ENCODE data around the gene LPAR3. TPM values are rescaled to one million over a fixed set of nuclear protein-coding genes. Genes with fewer than 3 reads are reported as not detected.

Gene LPAR3
- total and polyA plus RNA-seq, 9 donors = 0.05 to 0.50 (median 0.20) TPM

GRCh38 chr1:84846387-84846786, 46.6 kb downstream of the LPAR3 start:
- Histone ChIP-seq H3K27ac (ENCODE audit: low read length) (no peak overlapping the region), H3K36me3 (ENCODE audit: control insufficient read depth, insufficient read depth, low read length) (no peaks in the 10 kb centered on the region), H3K4me3 (ENCODE audit: low read length) (no peak overlapping the region), H3K27me3 (ENCODE audit: control insufficient read depth, insufficient read depth, low read length) (no peaks in the 10 kb centered on the region), H3K4me1 (ENCODE audit: control insufficient read depth, insufficient read depth, low read length) (no peaks in the 10 kb centered on the region), H3K9me3 (replicated peaks; ENCODE audit: control insufficient read depth, low read depth, low read length) (no peaks in the 10 kb centered on the region)
- no peak for DNase-seq

DNA sequence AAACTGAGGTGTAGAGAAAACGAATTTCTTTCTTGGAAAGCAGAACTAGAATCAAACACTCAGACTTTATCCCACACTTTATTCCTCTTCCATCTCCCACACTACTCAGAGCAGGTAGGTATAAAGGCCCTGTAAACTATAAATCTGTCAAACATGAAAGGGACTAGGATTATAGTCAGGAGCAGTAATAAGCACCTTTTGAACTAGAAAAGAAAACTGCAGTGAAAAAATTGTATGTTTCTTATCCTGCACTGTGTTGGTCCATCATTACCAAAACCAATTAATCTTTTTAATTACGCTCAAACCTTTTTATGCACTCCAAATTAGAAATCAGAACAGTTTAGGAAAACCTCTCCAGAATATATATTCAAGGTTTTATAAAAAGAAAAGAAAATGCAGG, 47.6 kb downstream of the LPAR3 start:
- WGBS (ENCODE audit: insufficient coverage) = no CpG with 5 or more reads among the region's 2 CpGs
- Histone ChIP-seq H3K36me3 (ENCODE audit: control insufficient read depth, insufficient read depth, low read length) (no peaks in the 10 kb centered on the region), H3K27me3 (ENCODE audit: control insufficient read depth, insufficient read depth, low read length) (no peaks in the 10 kb centered on the region), H3K4me1 (ENCODE audit: control insufficient read depth, insufficient read depth, low read length) (no peaks in the 10 kb centered on the region), H3K27ac (ENCODE audit: low read length) (no peak overlapping the region), H3K4me3 (ENCODE audit: low read length) (no peak overlapping the region), H3K9me3 (replicated peaks; ENCODE audit: control insufficient read depth, low read depth, low read length) (no peaks in the 10 kb centered on the region)
- DNase-seq = no peak

- no peak for DNase-seq
- Histone ChIP-seq H3K4me3 (ENCODE audit: low read length) (no peak overlapping the region), H3K9me3 (replicated peaks; ENCODE audit: control insufficient read depth, low read depth, low read length) (no peaks in the 10 kb centered on the region), H3K27me3 (ENCODE audit: control insufficient read depth, insufficient read depth, low read length) (no peaks in the 10 kb centered on the region), H3K36me3 (ENCODE audit: control insufficient read depth, insufficient read depth, low read length) (no peaks in the 10 kb centered on the region), H3K4me1 (ENCODE audit: control insufficient read depth, insufficient read depth, low read length) (no peaks in the 10 kb centered on the region), H3K27ac (ENCODE audit: low read length) (no peak overlapping the region)
Measured at GRCh38 chr1:84844094-84844493, 48.9 kb downstream of the LPAR3 start.

DNA sequence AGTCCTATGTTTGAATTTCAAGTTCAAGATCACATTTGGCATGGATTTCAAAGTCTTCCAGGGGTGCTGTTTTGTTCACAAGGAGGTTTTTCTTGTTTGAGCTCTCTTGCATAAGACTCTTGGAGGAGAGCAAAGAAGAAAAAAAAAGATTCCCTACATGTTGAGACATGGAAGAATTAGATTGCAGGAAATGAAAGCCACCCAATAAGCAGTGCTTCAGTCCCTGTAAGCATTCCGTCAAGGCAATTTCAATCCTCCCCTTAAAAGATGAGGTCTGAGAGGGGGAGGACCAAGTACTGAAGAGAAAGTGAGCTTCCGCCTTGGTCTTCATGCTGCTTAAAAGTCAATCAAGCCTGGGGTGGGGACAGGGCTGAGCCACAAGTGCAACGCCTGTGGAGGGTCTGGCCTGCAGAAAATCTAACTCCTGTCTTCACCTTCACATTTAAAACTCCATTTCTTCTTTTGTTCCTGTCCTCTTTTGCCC, 50.2 kb downstream of the LPAR3 start:
- H3K9me3 ChIP-seq (replicated peaks; ENCODE audit: control insufficient read depth, low read depth, low read length) = no peaks in the 10 kb centered on the region
- DNase-seq = no peak
- H3K4me3 ChIP-seq (ENCODE audit: low read length) = no peak overlapping the region
- H3K36me3 ChIP-seq (ENCODE audit: control insufficient read depth, insufficient read depth, low read length) = no peaks in the 10 kb centered on the region
- H3K4me1 ChIP-seq (ENCODE audit: control insufficient read depth, insufficient read depth, low read length) = no peaks in the 10 kb centered on the region
- 60% methylated on average over 1 of the region's 3 CpGs for WGBS (ENCODE audit: insufficient coverage)
- no peak overlapping the region for H3K27ac ChIP-seq (ENCODE audit: low read length)
- H3K27me3 ChIP-seq (ENCODE audit: control insufficient read depth, insufficient read depth, low read length) = no peaks in the 10 kb centered on the region

DNA sequence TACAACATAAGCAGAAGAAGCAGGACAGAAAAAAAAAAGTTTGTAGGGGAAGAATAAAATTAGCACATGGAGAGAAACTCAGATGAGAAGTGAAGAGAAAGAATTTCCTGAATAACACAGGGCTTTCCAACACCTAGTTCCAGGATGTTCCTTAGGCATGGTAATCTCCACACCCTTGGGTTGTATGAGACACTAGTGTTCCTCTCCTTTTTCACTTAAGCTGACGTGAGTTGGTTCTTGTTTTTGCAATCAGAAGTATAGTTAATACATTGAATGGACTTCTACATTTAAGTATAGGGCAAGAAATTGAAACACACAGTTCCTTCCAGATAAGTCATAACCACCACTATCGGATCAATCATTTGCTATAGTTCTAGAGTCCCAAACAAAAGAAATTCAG, 51.0 kb downstream of the LPAR3 start:
- H3K4me1 ChIP-seq (ENCODE audit: control insufficient read depth, insufficient read depth, low read length) = no peaks in the 10 kb centered on the region
- no peak overlapping the region for H3K27ac ChIP-seq (ENCODE audit: low read length)
- no peaks in the 10 kb centered on the region for H3K27me3 ChIP-seq (ENCODE audit: control insufficient read depth, insufficient read depth, low read length)
- no peak overlapping the region for H3K4me3 ChIP-seq (ENCODE audit: low read length)
- no peaks in the 10 kb centered on the region for H3K9me3 ChIP-seq (replicated peaks; ENCODE audit: control insufficient read depth, low read depth, low read length)
- DNase-seq = no peak
- no CpG with 5 or more reads among the region's 2 CpGs for WGBS (ENCODE audit: insufficient coverage)
- H3K36me3 ChIP-seq (ENCODE audit: control insufficient read depth, insufficient read depth, low read length) = no peaks in the 10 kb centered on the region

DNA sequence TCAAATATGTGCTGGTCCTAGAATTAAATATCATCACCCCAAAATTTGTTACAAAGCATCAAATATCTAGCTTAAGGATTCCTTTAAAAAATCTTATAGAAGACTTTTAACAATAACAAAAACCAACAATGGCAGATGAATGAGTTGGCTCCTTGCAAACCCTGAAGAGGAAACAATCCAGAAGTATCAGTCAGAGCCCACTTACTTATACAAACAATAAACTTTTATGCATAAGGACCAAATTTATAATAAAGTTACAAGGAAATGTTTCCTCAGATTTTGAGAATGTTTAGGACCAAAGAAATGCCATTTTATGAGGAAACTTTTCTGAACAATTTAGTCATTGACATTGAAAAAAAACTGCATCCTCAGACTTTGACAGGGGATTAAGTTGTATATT, 52.7 kb downstream of the LPAR3 start:
- H3K9me3 ChIP-seq (replicated peaks; ENCODE audit: control insufficient read depth, low read depth, low read length) = no peaks in the 10 kb centered on the region
- H3K4me1 ChIP-seq (ENCODE audit: control insufficient read depth, insufficient read depth, low read length) = no peaks in the 10 kb centered on the region
- H3K27ac ChIP-seq (ENCODE audit: low read length) = no peak overlapping the region
- DNase-seq = no peak
- no peak overlapping the region for H3K4me3 ChIP-seq (ENCODE audit: low read length)
- H3K36me3 ChIP-seq (ENCODE audit: control insufficient read depth, insufficient read depth, low read length) = no peaks in the 10 kb centered on the region
- H3K27me3 ChIP-seq (ENCODE audit: control insufficient read depth, insufficient read depth, low read length) = no peaks in the 10 kb centered on the region

- no CpG with 5 or more reads among the region's 1 CpG for WGBS (ENCODE audit: insufficient coverage)
- no peak overlapping the region for H3K27ac ChIP-seq (ENCODE audit: low read length)
Measured at GRCh38 chr1:84839544-84839943, 53.5 kb downstream of the LPAR3 start.

GRCh38 chr1:84836145-84836544, 56.9 kb downstream of the LPAR3 start:
- no peaks in the 10 kb centered on the region for H3K36me3 ChIP-seq (ENCODE audit: control insufficient read depth, insufficient read depth, low read length)
- H3K27ac ChIP-seq (ENCODE audit: low read length) = no peak overlapping the region
- no peaks in the 10 kb centered on the region for H3K9me3 ChIP-seq (replicated peaks; ENCODE audit: control insufficient read depth, low read depth, low read length)
- 94% methylated on average over 3 of the region's 3 CpGs for WGBS (ENCODE audit: insufficient coverage)
- no peaks in the 10 kb centered on the region for H3K4me1 ChIP-seq (ENCODE audit: control insufficient read depth, insufficient read depth, low read length)
- no peak for DNase-seq
- H3K27me3 ChIP-seq (ENCODE audit: control insufficient read depth, insufficient read depth, low read length) = no peaks in the 10 kb centered on the region
- H3K4me3 ChIP-seq (ENCODE audit: low read length) = no peak overlapping the region

More at GRCh38 chr1:84839544-84839943, 53.5 kb downstream of the LPAR3 start:
- H3K4me1 ChIP-seq (ENCODE audit: control insufficient read depth, insufficient read depth, low read length) = no peaks in the 10 kb centered on the region
- no peaks in the 10 kb centered on the region for H3K9me3 ChIP-seq (replicated peaks; ENCODE audit: control insufficient read depth, low read depth, low read length)
- H3K36me3 ChIP-seq (ENCODE audit: control insufficient read depth, insufficient read depth, low read length) = no peaks in the 10 kb centered on the region
- no peak for DNase-seq
- no peaks in the 10 kb centered on the region for H3K27me3 ChIP-seq (ENCODE audit: control insufficient read depth, insufficient read depth, low read length)
- no peak overlapping the region for H3K4me3 ChIP-seq (ENCODE audit: low read length)

DNA sequence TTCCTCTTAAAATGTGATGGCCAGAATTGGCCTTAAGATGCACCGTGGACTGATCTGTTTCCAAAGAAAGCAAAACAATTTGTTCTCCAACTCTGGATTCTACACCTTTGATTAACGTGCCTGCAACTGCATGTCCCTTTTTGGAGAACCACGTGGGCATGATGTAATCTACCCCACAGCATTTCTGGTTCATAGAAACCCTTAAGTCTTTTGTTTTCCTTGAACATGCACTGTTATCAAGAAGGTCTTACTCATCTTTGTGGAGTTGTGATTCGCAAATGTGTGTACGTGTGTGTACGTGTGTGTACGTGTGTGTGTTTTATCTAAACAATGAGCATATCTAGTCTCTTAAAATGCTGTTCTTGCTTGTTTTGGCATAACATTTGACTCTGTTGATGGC, 57.8 kb downstream of the LPAR3 start:
- Histone ChIP-seq H3K4me3 (ENCODE audit: low read length) (no peak overlapping the region), H3K4me1 (ENCODE audit: control insufficient read depth, insufficient read depth, low read length) (no peaks in the 10 kb centered on the region), H3K9me3 (replicated peaks; ENCODE audit: control insufficient read depth, low read depth, low read length) (no peaks in the 10 kb centered on the region), H3K27ac (ENCODE audit: low read length) (no peak overlapping the region), H3K27me3 (ENCODE audit: control insufficient read depth, insufficient read depth, low read length) (no peaks in the 10 kb centered on the region), H3K36me3 (ENCODE audit: control insufficient read depth, insufficient read depth, low read length) (no peaks in the 10 kb centered on the region)
- WGBS (ENCODE audit: insufficient coverage) = 81% methylated on average over 2 of the region's 7 CpGs
- DNase-seq = no peak

DNA sequence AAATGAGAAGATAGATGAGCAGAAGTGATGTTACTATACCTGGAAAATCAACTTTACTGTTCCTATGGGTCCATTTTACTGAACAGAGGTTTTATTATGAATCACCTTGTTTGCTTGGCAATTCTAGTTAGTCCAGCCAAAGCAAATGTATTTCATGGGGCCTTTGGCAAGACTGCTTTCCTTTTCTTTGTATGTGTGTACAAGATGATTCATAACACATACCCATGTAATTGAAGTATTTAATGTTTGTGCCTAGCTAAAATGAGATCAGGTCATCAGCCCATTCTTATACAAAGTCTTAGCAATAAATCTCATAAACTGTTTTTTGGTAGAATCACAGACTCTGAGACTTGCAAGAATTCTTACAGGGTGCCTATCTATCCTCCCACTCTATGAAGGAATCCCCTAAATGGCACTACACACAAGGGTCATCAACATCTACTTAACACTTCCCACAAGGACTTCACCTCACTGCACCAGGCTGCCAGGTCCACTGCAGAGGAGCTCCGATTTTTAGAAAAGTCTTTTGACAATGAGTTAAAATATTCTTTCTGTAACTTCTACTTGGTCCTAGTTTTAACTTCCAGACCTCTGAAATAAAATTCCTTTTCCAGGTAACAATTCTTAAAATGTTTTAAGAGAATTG, 58.5 kb downstream of the LPAR3 start:
- H3K9me3 ChIP-seq (replicated peaks; ENCODE audit: control insufficient read depth, low read depth, low read length) = no peaks in the 10 kb centered on the region
- WGBS (ENCODE audit: insufficient coverage) = no CpG with 5 or more reads among the region's 1 CpG

DNA sequence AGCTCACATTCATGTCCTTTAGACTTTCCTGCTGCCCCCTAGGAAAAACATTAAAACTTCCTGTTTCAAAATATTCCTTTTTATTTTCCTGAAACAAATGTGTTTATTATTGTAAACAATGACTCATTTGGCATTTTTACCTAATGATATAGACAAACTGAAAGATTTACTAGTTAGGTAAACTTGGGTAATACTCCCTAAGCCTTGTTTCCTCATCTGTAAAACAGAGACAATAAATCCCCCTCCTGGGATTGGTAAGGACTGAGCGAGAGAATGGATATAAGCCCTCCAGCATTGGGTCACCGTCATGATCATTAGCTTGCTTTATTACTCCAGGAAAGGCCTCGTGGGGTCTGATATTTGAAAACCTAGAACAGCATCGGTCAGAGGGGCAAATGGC, 59.8 kb downstream of the LPAR3 start:
- no peak for DNase-seq
- Histone ChIP-seq H3K4me1 (ENCODE audit: control insufficient read depth, insufficient read depth, low read length) (no peaks in the 10 kb centered on the region), H3K9me3 (replicated peaks; ENCODE audit: control insufficient read depth, low read depth, low read length) (no peaks in the 10 kb centered on the region), H3K27ac (ENCODE audit: low read length) (no peak overlapping the region), H3K4me3 (ENCODE audit: low read length) (no peak overlapping the region), H3K36me3 (ENCODE audit: control insufficient read depth, insufficient read depth, low read length) (no peaks in the 10 kb centered on the region), H3K27me3 (ENCODE audit: control insufficient read depth, insufficient read depth, low read length) (no peaks in the 10 kb centered on the region)
- WGBS (ENCODE audit: insufficient coverage) = 41% methylated on average over 4 of the region's 4 CpGs

More for the DNA sequence above, 58.5 kb downstream of the LPAR3 start:
- H3K27me3 ChIP-seq (ENCODE audit: control insufficient read depth, insufficient read depth, low read length) = no peaks in the 10 kb centered on the region
- H3K36me3 ChIP-seq (ENCODE audit: control insufficient read depth, insufficient read depth, low read length) = no peaks in the 10 kb centered on the region
- no peaks in the 10 kb centered on the region for H3K4me1 ChIP-seq (ENCODE audit: control insufficient read depth, insufficient read depth, low read length)
- no peak overlapping the region for H3K27ac ChIP-seq (ENCODE audit: low read length)
- H3K4me3 ChIP-seq (ENCODE audit: low read length) = no peak overlapping the region
- no peak for DNase-seq
